OCI-LY3 (cell line): Measurements from ENCODE around the gene SOWAHA.
A peak's percentile ranks its signal among the peaks of the same experiment; 100 is the strongest.

Experiments used
- H2AFZ ChIP-seq: fragments of 200-600, 300-600 bp; shearing (Covaris generic); 2 replicates; pipeline ENCODE4 v1.6.0; 2014; ENCODE audit warnings: antibody characterized with exemption, low read depth, low read length
- H3K27ac ChIP-seq: fragments of 200-600, 300-600 bp; sonication (generic); 2 replicates; pipeline ENCODE4 v1.5.1; 2014; ENCODE audit warnings: mild to moderate bottlenecking, low read length, moderate library complexity, mixed read lengths
- H3K27me3 ChIP-seq: fragments of 200-600, 300-600 bp; sonication (generic); 2 replicates; pipeline ENCODE4 v1.6.1; 2014; ENCODE audit warnings: low read depth, low read length, mixed read lengths
- H3K36me3 ChIP-seq: fragments of 200-600, 300-600 bp; sonication (generic); replicated peaks from 2 replicates; pipeline ENCODE3; 2014; ENCODE audit warnings: low read depth, low read length, mixed read lengths
- H3K4me1 ChIP-seq: fragments of 300-600, 200-600 bp; sonication (generic); 2 replicates; pipeline ENCODE4 v1.6.1; 2014; ENCODE audit warnings: low read length, mixed read lengths
- H3K4me2 ChIP-seq: fragments of 200-600, 300-600 bp; sonication (generic); 2 replicates; pipeline ENCODE4 v1.6.1; 2014; ENCODE audit warnings: low read length, mixed read lengths
- H3K4me3 ChIP-seq: fragments of 300-600, 200-600 bp; sonication (generic); 2 replicates; pipeline ENCODE4 v1.5.1; 2014; ENCODE audit warnings: antibody characterized with exemption, mild to moderate bottlenecking, low read length, moderate library complexity
- H3K79me2 ChIP-seq: fragments of 300-600, 200-600 bp; shearing (Covaris generic); 2 replicates; pipeline ENCODE4 v1.6.1; 2014; ENCODE audit warnings: mild to moderate bottlenecking, low read length, mixed read lengths
- H3K9ac ChIP-seq: fragments of 300-600, 200-600 bp; shearing (Covaris generic); 2 replicates; pipeline ENCODE4 v1.6.0; 2014; ENCODE audit warnings: mild to moderate bottlenecking, low read length, moderate library complexity
- H3K9me3 ChIP-seq: fragments of 200-600, 300-600 bp; shearing (Covaris generic); 2 replicates; pipeline ENCODE4 v1.6.1; 2014; ENCODE audit warnings: low read length, mixed read lengths; ENCODE audit not compliant: insufficient read depth
- H4K20me1 ChIP-seq: fragments of 200-600, 300-600 bp; sonication (generic); 2 replicates; pipeline ENCODE4 v1.6.1; 2016; ENCODE audit warnings: low read length, mixed read lengths; ENCODE audit not compliant: insufficient read depth
- CTCF ChIP-seq: fragments of 200-600, 300-600 bp; sonication (generic); IDR thresholded peaks from 2 replicates; pipeline ENCODE4 v1.5.1; 2014; ENCODE audit warnings: antibody characterized with exemption, low read length, low read depth
- EZH2phosphoT487 ChIP-seq: fragments of 200-600 bp; shearing (Covaris generic); IDR thresholded peaks from 2 replicates; pipeline ENCODE4 v1.6.1; 2018; ENCODE audit warnings: antibody characterized with exemption, mixed run types, low read depth

The SOWAHA gene

GRCh38 chr5:132810605-132811004 lies 2.5 kb upstream of the SOWAHA start:
- H3K27me3 ChIP-seq = 0 out of 2 replicates have a peak, but pooled peaks cover 4% of the 10 kb centered on the region
- H4K20me1 ChIP-seq = no peaks in the 10 kb centered on the region
- H3K79me2 ChIP-seq = no peaks in the 10 kb centered on the region
- no peaks in the 10 kb centered on the region for H3K36me3 ChIP-seq
- no peak overlapping the region for H3K9ac ChIP-seq
- no peak overlapping the region for H3K4me3 ChIP-seq
- no peak overlapping the region for H3K27ac ChIP-seq
- no peak overlapping the region for H3K4me2 ChIP-seq
- no peak overlapping the region for H2AFZ ChIP-seq
- TF ChIP-seq CTCF = no peak
- no peak for TF ChIP-seq EZH2phosphoT487
- H3K9me3 ChIP-seq = no peaks in the 10 kb centered on the region
- no peaks in the 10 kb centered on the region for H3K4me1 ChIP-seq

GRCh38 chr5:132812123-132812765 lies 858 bp upstream of the SOWAHA start:
- no peak overlapping the region for H3K9ac ChIP-seq
- no peak overlapping the region for H3K4me2 ChIP-seq
- no peak for TF ChIP-seq EZH2phosphoT487
- TF ChIP-seq CTCF = no peak
- H3K79me2 ChIP-seq = no peaks in the 10 kb centered on the region
- no peaks in the 10 kb centered on the region for H3K4me1 ChIP-seq
- H2AFZ ChIP-seq = no peak overlapping the region
- H3K27me3 ChIP-seq = 0 out of 2 replicates have a peak, but pooled peaks cover 4% of the 10 kb centered on the region
- no peaks in the 10 kb centered on the region for H3K36me3 ChIP-seq
- H3K27ac ChIP-seq = no peak overlapping the region
- H3K4me3 ChIP-seq = no peak overlapping the region
- no peaks in the 10 kb centered on the region for H3K9me3 ChIP-seq
- no peaks in the 10 kb centered on the region for H4K20me1 ChIP-seq

GRCh38 chr5:132813599-132814502 lies 749 bp downstream of the SOWAHA start:
- Histone ChIP-seq H3K4me2 (0 out of 2 replicates have a peak overlapping the region, but pooled peaks have one; percentile 20), H3K9me3 (no peaks in the 10 kb centered on the region), H3K4me3 (no peak overlapping the region), H2AFZ (no peak overlapping the region), H4K20me1 (no peaks in the 10 kb centered on the region), H3K27me3 (0 out of 2 replicates have a peak, but pooled peaks cover 4% of the 10 kb centered on the region), H3K9ac (no peak overlapping the region), H3K79me2 (no peaks in the 10 kb centered on the region), H3K4me1 (no peaks in the 10 kb centered on the region), H3K36me3 (no peaks in the 10 kb centered on the region), H3K27ac (no peak overlapping the region)
- no peak for TF ChIP-seq EZH2phosphoT487
- no peak for TF ChIP-seq CTCF

- Histone ChIP-seq H3K79me2 (no peaks in the 10 kb centered on the region), H3K9ac (no peak overlapping the region), H3K4me2 (no peak overlapping the region), H3K36me3 (no peaks in the 10 kb centered on the region), H3K27me3 (0 out of 2 replicates have a peak, but pooled peaks cover 4% of the 10 kb centered on the region), H4K20me1 (no peaks in the 10 kb centered on the region), H3K9me3 (no peaks in the 10 kb centered on the region), H3K4me1 (0 out of 2 replicates have a peak, but pooled peaks cover 3% of the 10 kb centered on the region), H3K27ac (no peak overlapping the region), H2AFZ (no peak overlapping the region), H3K4me3 (no peak overlapping the region)
- TF ChIP-seq EZH2phosphoT487 = no peak
- no peak for TF ChIP-seq CTCF
These were observed 1.6 kb downstream of the SOWAHA start for GRCh38 chr5:132814503-132815294.
